Tibial nerve (tissue), 4 donors: ENCODE measurements around the gene NRXN3. TPM values are rescaled to one million over a fixed set of nuclear protein-coding genes. Genes with fewer than 3 reads are reported as not detected.

Experiments
- DNase-seq, 2 donors: peaks; one replicate each; pipeline ENCODE4 v3.0.0-alpha.2; 2019; ENCODE audit warnings: low spot score in 2 of 2
- H3K27ac ChIP-seq, 4 donors: fragments of 200-600 bp; sonication (generic) in 3 of 4; one replicate each; pipeline ENCODE4 v1.5.1; 2017 to 2019; ENCODE audit warnings: mild to moderate bottlenecking in 1 of 4
- H3K27me3 ChIP-seq, 2 donors: fragments of 200-600 bp; sonication (generic) in 1 of 2; one replicate each; pipeline versions ENCODE4 v1.5.1 to v1.6.0; 2017 to 2019
- H3K36me3 ChIP-seq, 3 donors: fragments of 200-600 bp; sonication (generic); one replicate each; pipeline ENCODE4 v1.5.1; 2018 to 2019
- H3K4me1 ChIP-seq, 4 donors: fragments of 200-600 bp; sonication (generic) in 3 of 4; one replicate each; pipeline ENCODE4 v1.5.1; 2017 to 2019
- H3K4me3 ChIP-seq, 4 donors: fragments of 200-600 bp; sonication (generic) in 3 of 4; one replicate each; pipeline ENCODE4 v1.5.1; 2017 to 2019; ENCODE audit warnings: mild to moderate bottlenecking in 1 of 4, moderate library complexity in 1 of 4
- H3K9me3 ChIP-seq, 4 donors: fragments of 200-600 bp; sonication (generic) in 3 of 4; one replicate each; pipeline ENCODE4 v1.5.1; 2017 to 2019
- EP300 ChIP-seq, 2 donors: sonication (generic); formaldehyde crosslinking; IDR thresholded peaks; one replicate each; pipeline ENCODE4 v1.6.1; 2017; ENCODE audit warnings: antibody characterized with exemption in 2 of 2, mild to moderate bottlenecking in 1 of 2
- POLR2A ChIP-seq, 2 donors: fragments of 450-650 bp; IDR thresholded peaks; one replicate each; pipeline ENCODE4 v1.6.1; 2017; ENCODE audit warnings: antibody characterized with exemption in 2 of 2, mild to moderate bottlenecking in 2 of 2, moderate library complexity in 2 of 2
- WGBS, 2 donors: methylation state at CpG; one replicate each; pipeline ENCODE4 v1.1.5; 2018; 5-methylcytosine and 5-hydroxymethylcytosine counted together
- total RNA-seq, 4 donors: library from RNA; depleted of rRNA; stranded (reverse); fragments of >200 nt; gene quantifications; one replicate each; pipeline ENCODE4 v1.1.0, GENCODE V29; 2016
- TF ChIP-seq, protein P1 (sequence below), 5 experiments: fragments of 200-600 bp in 3 of 5; fragments of 450-650 bp in 2 of 5; sonication (generic) in 3 of 5; IDR thresholded peaks; one replicate each; pipeline ENCODE4 v1.5.1; 2016 to 2019; ENCODE audit warnings: antibody characterized with exemption in 5 of 5, mild to moderate bottlenecking in 3 of 5, moderate library complexity in 2 of 5

NRXN3 gene
- total RNA-seq, 4 donors from 2014 or later = 16.7 to 52.2 (median 19.7) TPM

DNA sequence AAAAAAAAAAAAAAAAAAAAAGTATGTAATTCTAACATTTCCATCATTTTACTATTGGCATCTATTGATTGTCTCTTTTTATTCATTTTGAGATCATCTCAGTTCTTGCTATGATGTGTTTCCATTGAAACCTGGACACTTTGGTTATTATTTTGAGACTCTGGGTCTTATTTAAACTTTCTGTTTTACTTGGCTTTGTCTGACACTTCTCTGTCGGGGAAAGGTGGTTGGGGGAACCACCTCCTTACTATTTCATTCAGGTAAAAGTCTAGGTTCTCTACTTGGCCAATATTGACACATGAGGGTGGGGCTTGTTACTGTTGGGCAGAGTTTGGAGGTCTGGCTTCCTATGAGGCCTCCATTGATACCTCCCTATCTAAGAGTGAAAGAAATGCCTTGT is 228.0 kb downstream of the NRXN3 start:
- Histone ChIP-seq H3K4me1 (no peaks in the 10 kb centered on the region), H3K36me3 (no peaks in the 10 kb centered on the region), H3K4me3 (no peak overlapping the region), H3K27ac (no peak overlapping the region), H3K27me3 (no peaks in the 10 kb centered on the region), H3K9me3 (no peaks in the 10 kb centered on the region)
- 61 to 80% methylated on average over 1 of the region's 1 CpG for WGBS, 2 donors
- DNase-seq = no peak
- no peak for TF ChIP-seq EP300 (IDR thresholded peaks at IDR 0.05)
- TF ChIP-seq, protein P1, sequence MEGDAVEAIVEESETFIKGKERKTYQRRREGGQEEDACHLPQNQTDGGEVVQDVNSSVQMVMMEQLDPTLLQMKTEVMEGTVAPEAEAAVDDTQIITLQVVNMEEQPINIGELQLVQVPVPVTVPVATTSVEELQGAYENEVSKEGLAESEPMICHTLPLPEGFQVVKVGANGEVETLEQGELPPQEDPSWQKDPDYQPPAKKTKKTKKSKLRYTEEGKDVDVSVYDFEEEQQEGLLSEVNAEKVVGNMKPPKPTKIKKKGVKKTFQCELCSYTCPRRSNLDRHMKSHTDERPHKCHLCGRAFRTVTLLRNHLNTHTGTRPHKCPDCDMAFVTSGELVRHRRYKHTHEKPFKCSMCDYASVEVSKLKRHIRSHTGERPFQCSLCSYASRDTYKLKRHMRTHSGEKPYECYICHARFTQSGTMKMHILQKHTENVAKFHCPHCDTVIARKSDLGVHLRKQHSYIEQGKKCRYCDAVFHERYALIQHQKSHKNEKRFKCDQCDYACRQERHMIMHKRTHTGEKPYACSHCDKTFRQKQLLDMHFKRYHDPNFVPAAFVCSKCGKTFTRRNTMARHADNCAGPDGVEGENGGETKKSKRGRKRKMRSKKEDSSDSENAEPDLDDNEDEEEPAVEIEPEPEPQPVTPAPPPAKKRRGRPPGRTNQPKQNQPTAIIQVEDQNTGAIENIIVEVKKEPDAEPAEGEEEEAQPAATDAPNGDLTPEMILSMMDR (IDR thresholded peaks at IDR 0.05) = no peak
- no peak for TF ChIP-seq POLR2A (IDR thresholded peaks at IDR 0.05)

DNA sequence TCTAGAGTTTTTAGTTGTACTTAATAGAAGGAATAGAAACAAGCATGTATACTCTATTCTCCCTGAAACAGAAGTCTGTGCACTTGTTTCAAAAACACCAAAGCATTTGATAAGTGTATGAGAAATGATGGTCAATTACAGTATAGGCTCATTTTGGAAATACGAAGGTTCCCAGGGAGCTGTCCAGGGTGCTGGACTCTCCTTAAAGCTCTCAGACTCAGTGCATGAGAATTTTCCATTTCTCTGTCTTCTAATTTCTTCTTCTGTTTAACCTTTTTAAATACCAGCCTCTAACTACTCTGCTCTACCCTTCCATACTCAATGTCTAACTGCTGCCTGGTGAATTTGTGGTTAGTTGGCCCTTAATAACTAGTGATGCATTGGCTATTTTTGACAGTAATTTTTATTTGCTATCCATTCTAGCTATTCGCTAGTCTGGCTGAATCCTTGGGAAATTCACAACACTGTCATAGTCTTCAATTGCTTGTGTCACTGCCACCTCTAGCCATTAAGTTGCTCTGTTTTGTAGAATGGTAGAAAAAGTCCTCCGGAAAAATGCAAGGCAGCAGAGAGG is 229.2 kb downstream of the NRXN3 start:
- Histone ChIP-seq H3K4me3 (no peak overlapping the region), H3K36me3 (no peaks in the 10 kb centered on the region), H3K4me1 (no peaks in the 10 kb centered on the region), H3K9me3 (no peaks in the 10 kb centered on the region), H3K27ac (no peak overlapping the region), H3K27me3 (no peaks in the 10 kb centered on the region)
- WGBS, 2 donors = 53 to 54% methylated on average over 3 of the region's 3 CpGs
- no peak for DNase-seq
- TF ChIP-seq POLR2A (IDR thresholded peaks at IDR 0.05) (no peak), EP300 (IDR thresholded peaks at IDR 0.05) (no peak)
- TF ChIP-seq, protein P1 (IDR thresholded peaks at IDR 0.05) = no peak

DNA sequence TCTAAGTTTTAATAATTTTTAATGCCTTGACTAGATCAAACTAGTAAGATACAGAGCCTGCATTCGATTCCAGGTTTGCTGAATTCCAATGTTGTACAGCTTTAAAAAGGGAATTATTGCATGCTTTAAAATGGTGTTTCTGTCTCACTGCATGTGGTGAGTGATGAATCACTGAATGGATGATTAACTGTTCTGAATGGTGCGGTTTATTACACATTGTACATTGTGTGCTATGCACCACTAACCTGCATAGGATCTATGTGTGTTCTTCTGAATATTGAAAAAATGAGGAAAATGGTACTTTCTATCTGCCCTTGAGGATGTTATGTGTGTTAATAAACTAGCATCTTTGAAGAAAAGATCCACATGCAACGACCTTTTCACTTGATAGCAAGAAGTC is 231.7 kb downstream of the NRXN3 start:
- H3K9me3 ChIP-seq = no peaks in the 10 kb centered on the region
- TF ChIP-seq EP300 (IDR thresholded peaks at IDR 0.05) = no peak
- no peak for TF ChIP-seq POLR2A (IDR thresholded peaks at IDR 0.05)
- TF ChIP-seq, protein P1 (IDR thresholded peaks at IDR 0.05) = no peak
- no peak for DNase-seq
- 70 to 76% methylated on average over 3 of the region's 3 CpGs for WGBS, 2 donors
- H3K4me3 ChIP-seq = no peak overlapping the region
- no peaks in the 10 kb centered on the region for H3K36me3 ChIP-seq
- no peaks in the 10 kb centered on the region for H3K27me3 ChIP-seq
- H3K4me1 ChIP-seq = no peaks in the 10 kb centered on the region
- H3K27ac ChIP-seq = no peak overlapping the region

DNA sequence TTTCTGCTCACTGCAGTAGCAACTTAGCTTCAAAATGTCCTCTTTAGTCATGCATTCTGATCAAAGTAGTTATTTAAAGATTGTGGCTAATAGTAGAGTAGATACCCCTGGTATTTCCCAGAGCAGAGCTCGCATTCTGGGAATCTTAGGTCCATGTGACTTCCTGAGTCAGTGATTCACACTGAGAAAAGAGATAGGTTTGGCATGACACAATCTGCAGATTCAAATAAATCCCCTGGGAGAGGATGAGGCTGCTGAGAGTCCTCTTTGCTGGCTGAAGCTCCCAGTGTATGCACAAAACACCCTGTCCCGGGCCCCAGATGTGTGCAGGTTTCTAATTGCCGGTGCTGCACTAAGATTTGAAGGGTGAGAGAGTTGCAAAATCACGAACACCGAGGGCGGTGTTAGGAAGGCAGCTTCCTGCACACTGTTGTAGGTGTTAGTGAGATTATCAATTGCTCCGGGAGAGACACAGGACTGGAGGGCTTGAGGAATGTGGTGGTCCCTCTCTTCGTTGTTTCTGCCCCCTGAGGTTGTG is 233.2 kb downstream of the NRXN3 start:
- 21% methylated on average over 8 of the region's 8 CpGs for WGBS, 2 donors
- Histone ChIP-seq H3K27me3 (no peaks in the 10 kb centered on the region), H3K27ac (no peak overlapping the region), H3K36me3 (no peaks in the 10 kb centered on the region), H3K4me3 (no peak overlapping the region), H3K4me1 (no peaks in the 10 kb centered on the region), H3K9me3 (no peaks in the 10 kb centered on the region)
- TF ChIP-seq EP300 (IDR thresholded peaks at IDR 0.05) = no peak
- TF ChIP-seq POLR2A (IDR thresholded peaks at IDR 0.05) = no peak
- TF ChIP-seq, protein P1 (IDR thresholded peaks at IDR 0.05) = no peak
- DNase-seq = no peak

DNA sequence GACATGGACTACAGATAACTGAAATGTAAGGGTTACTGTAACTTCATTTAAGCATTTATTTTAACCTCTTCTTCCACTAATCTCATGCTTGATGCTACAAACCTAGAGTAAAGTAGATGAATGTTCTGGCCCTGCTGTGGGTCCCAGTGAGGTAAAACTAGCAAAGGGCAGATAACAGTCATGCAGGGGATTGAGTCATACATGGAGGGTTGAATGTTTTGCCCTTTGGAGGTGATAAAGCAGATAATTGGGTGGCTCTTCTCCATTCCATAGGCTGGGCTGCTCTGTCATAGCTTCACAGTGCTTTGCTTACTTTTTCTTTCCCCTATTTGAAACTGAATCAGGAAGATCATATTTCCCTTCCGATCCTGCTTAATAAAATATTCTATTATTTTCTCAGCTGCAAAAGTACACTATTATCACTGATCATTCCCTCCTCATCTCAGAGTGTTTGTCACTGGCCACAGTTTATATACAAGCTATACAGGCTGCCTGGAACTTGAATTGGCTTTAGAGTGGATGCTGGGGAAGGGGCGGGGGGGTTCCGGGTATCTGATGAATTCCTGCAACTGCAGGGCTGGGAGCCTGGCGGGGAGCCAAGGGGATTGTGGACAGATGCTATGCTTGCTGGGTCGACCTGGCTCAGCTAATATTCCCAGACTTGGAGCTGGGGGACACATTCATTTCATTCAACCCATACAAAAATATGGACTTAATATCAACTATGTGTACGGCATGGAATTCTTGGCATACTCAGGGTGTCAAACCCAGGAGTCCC is 235.1 kb downstream of the NRXN3 start:
- no peaks in the 10 kb centered on the region for H3K36me3 ChIP-seq
- H3K9me3 ChIP-seq = no peaks in the 10 kb centered on the region
- DNase-seq = no peak
- H3K27ac ChIP-seq = no peak overlapping the region
- no peak for TF ChIP-seq EP300 (IDR thresholded peaks at IDR 0.05)
- TF ChIP-seq, protein P1 (IDR thresholded peaks at IDR 0.05) = no peak
- no peak for TF ChIP-seq POLR2A (IDR thresholded peaks at IDR 0.05)
- 57 to 61% methylated on average over 6 of the region's 6 CpGs for WGBS, 2 donors
- no peaks in the 10 kb centered on the region for H3K4me1 ChIP-seq
- H3K27me3 ChIP-seq = no peaks in the 10 kb centered on the region
- H3K4me3 ChIP-seq = no peak overlapping the region
